K562 (cell line): Measurements from ENCODE around the gene THAP8. TPM values are rescaled to one million over a fixed set of nuclear protein-coding genes. Genes with fewer than 3 reads are reported as not detected.

Experiments
- ARID1B ChIP-seq: fragments of 450-650 bp; IDR thresholded peaks from 2 replicates; pipeline ENCODE4 v1.6.1; 2016; ENCODE audit warnings: antibody characterized with exemption, mild to moderate bottlenecking, inconsistent platforms
- BDP1 ChIP-seq: IDR thresholded peaks from 3 replicates; pipeline ENCODE4 v1.6.1; 2011; ENCODE audit not compliant: insufficient read length, insufficient read depth
- CHD4 ChIP-seq: fragments of 200-600 bp; sonication (generic); IDR thresholded peaks from 3 replicates; pipeline ENCODE4 v1.6.1; 2012; ENCODE audit warnings: low read depth, mild to moderate bottlenecking, mixed read lengths, low read length, inconsistent platforms; ENCODE audit not compliant: insufficient read depth, insufficient replicate concordance, poor library complexity, severe bottlenecking
- COPS2 ChIP-seq: fragments of 450-650 bp; conservative IDR thresholded peaks from 2 replicates; pipeline ENCODE4 v1.6.1; 2016; ENCODE audit warnings: mild to moderate bottlenecking, moderate library complexity
- E2F3 ChIP-seq: fragments of 250-450 bp; sonication (Bioruptor Pico); IDR thresholded peaks from 2 replicates; pipeline ENCODE4 v1.4.0; 2020; ENCODE audit warnings: mild to moderate bottlenecking
- EGR1 ChIP-seq: fragments of 450-650 bp; conservative IDR thresholded peaks from 2 replicates; pipeline ENCODE4 v1.6.1; 2017; ENCODE audit warnings: mild to moderate bottlenecking
- EHMT2 ChIP-seq: fragments of 450-650 bp; IDR thresholded peaks from 2 replicates; pipeline ENCODE4 v1.6.1; 2018; ENCODE audit warnings: antibody characterized with exemption
- HOXB6 ChIP-seq: fragments of 250-450 bp; sonication (Bioruptor Pico); IDR thresholded peaks from 2 replicates; pipeline ENCODE4 v1.5.1; 2022; ENCODE audit warnings: mild to moderate bottlenecking, borderline replicate concordance
- MAFF ChIP-seq: IDR thresholded peaks from 2 replicates; pipeline ENCODE4 v1.6.1; 2012; ENCODE audit warnings: low read length, improper control_type of control experiment
- MCM5 ChIP-seq: fragments of 450-650 bp; IDR thresholded peaks from 2 replicates; pipeline ENCODE4 v1.6.1; 2016; ENCODE audit warnings: low read depth
- MXI1 ChIP-seq: IDR thresholded peaks from 2 replicates; pipeline ENCODE4 v1.6.1; 2011; ENCODE audit warnings: low read depth, mild to moderate bottlenecking, improper control_type of control experiment, low read length
- NFIX ChIP-seq: fragments of 250-450 bp; sonication (Bioruptor Pico); IDR thresholded peaks from 2 replicates; pipeline ENCODE4 v1.4.0; 2020; ENCODE audit warnings: low read depth, mild to moderate bottlenecking, moderate library complexity
- NR3C1 ChIP-seq: sonication (generic); formaldehyde crosslinking; IDR thresholded peaks from 2 replicates; pipeline ENCODE4 v1.8.1; 2022; ENCODE audit warnings: missing genetic modification reagents
- RBFOX2 ChIP-seq: fragments of 200-400 bp; formaldehyde crosslinking; IDR thresholded peaks from 2 replicates; pipeline ENCODE4 v1.6.1; 2017; ENCODE audit warnings: low read depth, mild to moderate bottlenecking, low read length, moderate library complexity
- RUNX1 ChIP-seq: sonication (generic); IDR thresholded peaks from 2 replicates; pipeline ENCODE4 v1.6.1; 2016; ENCODE audit warnings: antibody characterized with exemption, low read depth
- SAFB2 ChIP-seq: fragments of 200-400 bp; formaldehyde crosslinking; IDR thresholded peaks from 2 replicates; pipeline ENCODE4 v1.6.1; 2018; ENCODE audit warnings: borderline replicate concordance, low read length, low read depth, moderate library complexity; ENCODE audit not compliant: severe bottlenecking
- ZNF354B ChIP-seq: fragments of 250-450 bp; sonication (Bioruptor Pico); IDR thresholded peaks from 2 replicates; pipeline ENCODE4 v1.4.0; 2020
- ZNF766 ChIP-seq: fragments of 200-800 bp; sonication (Bioruptor generic); conservative IDR thresholded peaks from 2 replicates; pipeline ENCODE4 v1.6.1; 2016; ENCODE audit warnings: missing genetic modification characterization, missing compliant biosample characterization
- polyA plus RNA-seq, 8 experiments: library from polyadenylated mRNA; depleted of rRNA in 4 of 8; stranded (reverse) in 5 of 8; unstranded in 3 of 8; fragments of >200 nt; fragmentation: Nextera tagmentation in 2 of 8; fragmentation: Illumina TruSeq in 1 of 8; extraction: Ambion mirVana in 2 of 8; extraction: Trizol in 1 of 8; gene quantifications; 2 replicates each; pipeline versions ENCODE4 v1.2.1 to v1.2.3, GENCODE V29; 2011 to 2014; ENCODE audit warnings: inconsistent platforms in 1 of 8, missing spikeins in 1 of 8
- total RNA-seq, 7 experiments: library from RNA; depleted of rRNA in 6 of 7; stranded (reverse); fragments of >200 nt in 6 of 7; fragmentation: Illumina TruSeq in 2 of 7; extraction: Trizol in 2 of 7; gene quantifications; 2 replicates each; pipeline versions ENCODE4 v1.2.1 to v1.2.3, GENCODE V29; 2011 to 2021; ENCODE audit warnings: low replicate concordance in 1 of 7
- TF ChIP-seq, protein P1 (sequence below): fragments of 450-650 bp; formaldehyde crosslinking; IDR thresholded peaks from 2 replicates; pipeline ENCODE4 v1.4.0; 2020; ENCODE audit warnings: mild to moderate bottlenecking, moderate library complexity
- TF ChIP-seq, protein P2 (sequence below): sonication (generic); formaldehyde crosslinking; IDR thresholded peaks from 2 replicates; pipeline ENCODE4 v1.5.0; 2020; ENCODE audit warnings: missing genetic modification reagents
- TF ChIP-seq, protein P3 (sequence below), 2 experiments: IDR thresholded peaks; 2 replicates each; pipeline ENCODE4 v1.6.1; 2012; ENCODE audit warnings: improper control_type of control experiment in 2 of 2, low read depth in 2 of 2, low read length in 2 of 2, borderline replicate concordance in 1 of 2
- TF ChIP-seq, protein P4 (sequence below): fragments of 450-650 bp; formaldehyde crosslinking; IDR thresholded peaks from 2 replicates; pipeline ENCODE4 v1.4.0; 2022; ENCODE audit warnings: mild to moderate bottlenecking, moderate library complexity

The THAP8 gene
- total and polyA plus RNA-seq, 9 of the 15 experiments (the other 6 are each of a cell fraction or from before 2014, with no cell fraction given), result 0.11 to 2.0 (median 0.94) TPM

DNA sequence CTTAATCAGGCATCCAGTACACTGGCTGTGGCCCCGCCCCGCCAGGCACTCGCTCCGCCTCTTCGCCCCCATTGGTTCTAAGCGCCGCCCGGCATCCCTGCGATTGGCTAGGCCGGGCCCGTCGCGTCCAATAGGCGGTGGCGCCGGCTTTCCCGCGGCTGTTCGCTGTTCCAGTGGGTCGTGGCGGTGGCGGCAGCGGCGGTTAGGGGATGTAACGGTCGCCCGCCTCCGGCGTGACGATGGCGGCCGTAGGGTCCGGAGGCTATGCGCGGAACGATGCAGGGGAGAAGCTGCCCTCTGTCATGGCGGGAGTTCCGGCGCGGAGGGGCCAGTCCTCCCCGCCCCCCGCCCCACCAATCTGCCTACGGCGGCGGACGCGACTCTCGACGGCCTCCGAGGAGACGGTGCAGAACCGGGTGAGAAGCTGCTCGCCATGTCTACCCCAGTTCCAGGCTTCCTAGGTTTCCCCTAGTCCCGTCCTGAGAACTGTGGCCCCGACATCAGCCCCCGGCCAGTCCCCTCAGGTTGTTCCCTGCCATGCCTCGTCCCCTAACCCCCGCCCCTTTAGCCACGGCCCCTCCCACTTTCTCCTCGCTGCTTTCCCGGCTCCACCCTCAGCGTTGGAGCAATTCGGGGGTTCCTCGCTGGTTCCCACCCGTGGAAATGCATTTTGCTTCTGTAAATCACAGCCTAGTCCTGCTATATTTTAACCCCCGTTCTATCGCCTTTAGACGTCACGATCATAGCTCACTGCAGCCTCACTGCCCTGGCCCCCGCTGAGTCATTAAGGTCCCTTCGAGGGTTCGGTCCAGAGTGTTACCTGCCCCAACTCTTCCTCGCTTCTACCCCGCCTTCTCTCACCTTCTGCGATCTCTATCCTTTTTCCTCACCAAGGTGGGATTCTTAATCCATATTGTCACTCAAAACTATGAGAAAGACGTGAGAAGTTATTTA, 925 bp upstream of the THAP8 start, which contains the start of gene WDR62 (continued):
- TF ChIP-seq, protein P1, sequence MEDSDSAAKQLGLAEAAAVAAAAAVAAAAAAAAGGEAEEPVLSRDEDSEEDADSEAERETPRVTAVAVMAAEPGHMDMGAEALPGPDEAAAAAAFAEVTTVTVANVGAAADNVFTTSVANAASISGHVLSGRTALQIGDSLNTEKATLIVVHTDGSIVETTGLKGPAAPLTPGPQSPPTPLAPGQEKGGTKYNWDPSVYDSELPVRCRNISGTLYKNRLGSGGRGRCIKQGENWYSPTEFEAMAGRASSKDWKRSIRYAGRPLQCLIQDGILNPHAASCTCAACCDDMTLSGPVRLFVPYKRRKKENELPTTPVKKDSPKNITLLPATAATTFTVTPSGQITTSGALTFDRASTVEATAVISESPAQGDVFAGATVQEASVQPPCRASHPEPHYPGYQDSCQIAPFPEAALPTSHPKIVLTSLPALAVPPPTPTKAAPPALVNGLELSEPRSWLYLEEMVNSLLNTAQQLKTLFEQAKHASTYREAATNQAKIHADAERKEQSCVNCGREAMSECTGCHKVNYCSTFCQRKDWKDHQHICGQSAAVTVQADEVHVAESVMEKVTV, result no peak
- TF ChIP-seq NFIX (CRISPR knock-in tag), result no peak
- no peak for TF ChIP-seq HOXB6 (CRISPR knock-in tag)
- no peak for TF ChIP-seq CHD4
- no peak for TF ChIP-seq ZNF354B (CRISPR knock-in tag)
- TF ChIP-seq NR3C1 (CRISPR knock-in tag), result no peak
- no peak for TF ChIP-seq EGR1
- no peak for TF ChIP-seq ARID1B
- no peak for TF ChIP-seq SAFB2
- TF ChIP-seq, protein P2, sequence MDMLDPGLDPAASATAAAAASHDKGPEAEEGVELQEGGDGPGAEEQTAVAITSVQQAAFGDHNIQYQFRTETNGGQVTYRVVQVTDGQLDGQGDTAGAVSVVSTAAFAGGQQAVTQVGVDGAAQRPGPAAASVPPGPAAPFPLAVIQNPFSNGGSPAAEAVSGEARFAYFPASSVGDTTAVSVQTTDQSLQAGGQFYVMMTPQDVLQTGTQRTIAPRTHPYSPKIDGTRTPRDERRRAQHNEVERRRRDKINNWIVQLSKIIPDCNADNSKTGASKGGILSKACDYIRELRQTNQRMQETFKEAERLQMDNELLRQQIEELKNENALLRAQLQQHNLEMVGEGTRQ (CRISPR knock-in tag), result no peak
- TF ChIP-seq E2F3 (CRISPR knock-in tag), result peak; percentile 78
- no peak for TF ChIP-seq MCM5
- TF ChIP-seq RUNX1, result 0 out of 2 replicates have a peak, but pooled peaks have one; percentile 11
- no peak for TF ChIP-seq EHMT2
- TF ChIP-seq, protein P3, sequence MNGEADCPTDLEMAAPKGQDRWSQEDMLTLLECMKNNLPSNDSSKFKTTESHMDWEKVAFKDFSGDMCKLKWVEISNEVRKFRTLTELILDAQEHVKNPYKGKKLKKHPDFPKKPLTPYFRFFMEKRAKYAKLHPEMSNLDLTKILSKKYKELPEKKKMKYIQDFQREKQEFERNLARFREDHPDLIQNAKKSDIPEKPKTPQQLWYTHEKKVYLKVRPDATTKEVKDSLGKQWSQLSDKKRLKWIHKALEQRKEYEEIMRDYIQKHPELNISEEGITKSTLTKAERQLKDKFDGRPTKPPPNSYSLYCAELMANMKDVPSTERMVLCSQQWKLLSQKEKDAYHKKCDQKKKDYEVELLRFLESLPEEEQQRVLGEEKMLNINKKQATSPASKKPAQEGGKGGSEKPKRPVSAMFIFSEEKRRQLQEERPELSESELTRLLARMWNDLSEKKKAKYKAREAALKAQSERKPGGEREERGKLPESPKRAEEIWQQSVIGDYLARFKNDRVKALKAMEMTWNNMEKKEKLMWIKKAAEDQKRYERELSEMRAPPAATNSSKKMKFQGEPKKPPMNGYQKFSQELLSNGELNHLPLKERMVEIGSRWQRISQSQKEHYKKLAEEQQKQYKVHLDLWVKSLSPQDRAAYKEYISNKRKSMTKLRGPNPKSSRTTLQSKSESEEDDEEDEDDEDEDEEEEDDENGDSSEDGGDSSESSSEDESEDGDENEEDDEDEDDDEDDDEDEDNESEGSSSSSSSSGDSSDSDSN (IDR thresholded peaks at IDR 0.05; ENCODE audit: borderline replicate concordance in 1 of 2, low read depth in 2 of 2, low read length in 2 of 2), result no peak
- TF ChIP-seq BDP1, result no peak
- TF ChIP-seq, protein P4, sequence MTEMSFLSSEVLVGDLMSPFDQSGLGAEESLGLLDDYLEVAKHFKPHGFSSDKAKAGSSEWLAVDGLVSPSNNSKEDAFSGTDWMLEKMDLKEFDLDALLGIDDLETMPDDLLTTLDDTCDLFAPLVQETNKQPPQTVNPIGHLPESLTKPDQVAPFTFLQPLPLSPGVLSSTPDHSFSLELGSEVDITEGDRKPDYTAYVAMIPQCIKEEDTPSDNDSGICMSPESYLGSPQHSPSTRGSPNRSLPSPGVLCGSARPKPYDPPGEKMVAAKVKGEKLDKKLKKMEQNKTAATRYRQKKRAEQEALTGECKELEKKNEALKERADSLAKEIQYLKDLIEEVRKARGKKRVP (CRISPR knock-in tag), result no peak
- peak; percentile 96 for TF ChIP-seq RBFOX2
- 0 out of 2 replicates have a peak, but pooled peaks have one; percentile 14 for TF ChIP-seq MXI1
- TF ChIP-seq MAFF, result no peak; the same call in 1 of the 2 replicates
- no peak for TF ChIP-seq COPS2
- no peak for TF ChIP-seq ZNF766 (CRISPR knock-in tag)
